Measurements from ENCODE around the gene WWC2. TPM values are rescaled to one million over a fixed set of nuclear protein-coding genes. Genes with fewer than 3 reads are reported as not detected.

WWC2 gene
- total RNA-seq, 1 donor from 2014 or later, result 24.6 TPM

GRCh38 chr4:183304067-183304466, 205.0 kb downstream of the WWC2 start:
- Mint-ChIP-seq H3K27me3 (no peaks in the 10 kb centered on the region), H3K4me3 (no peak overlapping the region), H3K36me3 (peaks cover 14% of the 10 kb centered on the region), H3K9me3 (no peaks in the 10 kb centered on the region), H3K27ac (no peak overlapping the region), H3K4me1 (ENCODE audit: unreplicated experiment) (no peaks in the 10 kb centered on the region)
- TF ChIP-seq CTCF (conservative IDR thresholded peaks at IDR 0.05), result no peak
- DNase-seq (ENCODE audit: extremely low spot score, unreplicated experiment), result no peak

- H3K4me3 Mint-ChIP-seq, result no peak overlapping the region
- no peak for DNase-seq (ENCODE audit: extremely low spot score, unreplicated experiment)
- H3K27ac Mint-ChIP-seq, result no peak overlapping the region
- TF ChIP-seq CTCF (conservative IDR thresholded peaks at IDR 0.05), result no peak
- H3K4me1 Mint-ChIP-seq (ENCODE audit: unreplicated experiment), result no peaks in the 10 kb centered on the region
- H3K9me3 Mint-ChIP-seq, result no peaks in the 10 kb centered on the region
- peaks cover 13% of the 10 kb centered on the region for H3K36me3 Mint-ChIP-seq
- H3K27me3 Mint-ChIP-seq, result no peaks in the 10 kb centered on the region
These were observed 205.5 kb downstream of the WWC2 start for GRCh38 chr4:183304538-183304937.

GRCh38 chr4:183306811-183307210, 207.8 kb downstream of the WWC2 start:
- H3K4me3 Mint-ChIP-seq, result no peak overlapping the region
- DNase-seq (ENCODE audit: extremely low spot score, unreplicated experiment), result no peak

GRCh38 chr4:183312841-183313240, 213.8 kb downstream of the WWC2 start:
- DNase-seq (ENCODE audit: extremely low spot score, unreplicated experiment), result no peak
- Mint-ChIP-seq H3K36me3 (peaks cover 31% of the 10 kb centered on the region), H3K27ac (no peak overlapping the region), H3K4me1 (ENCODE audit: unreplicated experiment) (no peaks in the 10 kb centered on the region), H3K9me3 (no peaks in the 10 kb centered on the region), H3K27me3 (peaks cover 3% of the 10 kb centered on the region), H3K4me3 (no peak overlapping the region)
- no peak for TF ChIP-seq CTCF (conservative IDR thresholded peaks at IDR 0.05)

More at GRCh38 chr4:183306811-183307210, 207.8 kb downstream of the WWC2 start:
- Mint-ChIP-seq H3K4me1 (ENCODE audit: unreplicated experiment) (no peaks in the 10 kb centered on the region), H3K9me3 (no peaks in the 10 kb centered on the region), H3K27ac (no peak overlapping the region), H3K27me3 (no peaks in the 10 kb centered on the region), H3K36me3 (peaks cover 15% of the 10 kb centered on the region)
- no peak for TF ChIP-seq CTCF (conservative IDR thresholded peaks at IDR 0.05)

GRCh38 chr4:183314336-183314735, 215.3 kb downstream of the WWC2 start:
- Mint-ChIP-seq H3K27ac (no peak overlapping the region), H3K36me3 (peaks cover 35% of the 10 kb centered on the region)

More at GRCh38 chr4:183314336-183314735, 215.3 kb downstream of the WWC2 start:
- Mint-ChIP-seq H3K27me3 (peaks cover 3% of the 10 kb centered on the region), H3K4me3 (no peak overlapping the region), H3K4me1 (ENCODE audit: unreplicated experiment) (no peaks in the 10 kb centered on the region), H3K9me3 (no peaks in the 10 kb centered on the region)
- no peak for TF ChIP-seq CTCF (conservative IDR thresholded peaks at IDR 0.05)
- no peak for DNase-seq (ENCODE audit: extremely low spot score, unreplicated experiment)

Data from type B pancreatic cell (in vitro differentiated cells).